HEK293 (cell line): ENCODE measurements around the gene EMILIN1.

Source experiments
- CTCF ChIA-PET: fragments of 350-600 bp; formaldehyde crosslinking; extraction: SDS; loops from one replicate; lab custom pipeline; 2021; ENCODE audit warnings: antibody characterized with exemption; lab: Yijun Ruan, JAX
- POLR2A ChIA-PET: fragments of 300-600 bp; formaldehyde crosslinking; extraction: SDS; loops from one replicate; lab custom pipeline; 2020; ENCODE audit warnings: antibody characterized with exemption, inconsistent platforms; lab: Yijun Ruan, JAX
- H3K27ac ChIP-seq: fragments of 200-500 bp; sonication (Bioruptor generic); 2 replicates; pipeline ENCODE4 v1.5.1; 2014; ENCODE audit warnings: low read depth, low read length, control low read depth, inconsistent platforms; ENCODE audit errors: extremely low read depth
- H3K36me3 ChIP-seq, 2 experiments: fragments of 200-500 bp in 1 of 2; sonication (Bioruptor generic) in 1 of 2; 1 replicate in 1 of 2; 2 replicates in 1 of 2; pipeline ENCODE4 v1.5.1; 2014 to 2017; ENCODE audit warnings: inconsistent platforms in 2 of 2, low read length in 2 of 2; ENCODE audit not compliant: control insufficient read depth in 2 of 2, insufficient read depth in 1 of 2
- H3K4me1 ChIP-seq: fragments of 200-500 bp; sonication (Bioruptor generic); 2 replicates; pipeline ENCODE4 v1.5.1; 2014; ENCODE audit warnings: mild to moderate bottlenecking, low read length, inconsistent platforms; ENCODE audit not compliant: control insufficient read depth, insufficient read depth
- H3K4me3 ChIP-seq: 2 replicates; pipeline ENCODE4 v1.5.1; 2011; ENCODE audit warnings: low read depth, mild to moderate bottlenecking, control low read depth, low read length, moderate library complexity
- H3K9me3 ChIP-seq: fragments of 200-500 bp; sonication (Bioruptor generic); 2 replicates; pipeline ENCODE4 v1.5.1; 2014; ENCODE audit warnings: low read depth, low read length, inconsistent platforms; ENCODE audit not compliant: control insufficient read depth, insufficient read depth
- GLIS1 ChIP-seq: fragments of 450-650 bp; formaldehyde crosslinking; IDR thresholded peaks from 2 replicates; pipeline ENCODE4 v1.5.1; 2016; ENCODE audit warnings: missing biosample characterization, missing genetic modification characterization
- GLIS2 ChIP-seq: fragments of 450-650 bp; formaldehyde crosslinking; IDR thresholded peaks from 2 replicates; pipeline ENCODE4 v1.5.1; 2016; ENCODE audit warnings: missing biosample characterization, missing genetic modification characterization
- REPIN1 ChIP-seq: fragments of 450-650 bp; formaldehyde crosslinking; IDR thresholded peaks from 2 replicates; pipeline ENCODE4 v1.5.1; 2017; ENCODE audit warnings: missing biosample characterization, missing genetic modification characterization, low read depth
- SETDB1 ChIP-seq: IDR thresholded peaks from one replicate; pipeline ENCODE4 v1.6.1; 2017; ENCODE audit warnings: mild to moderate bottlenecking, low read length, moderate library complexity, mixed read lengths; ENCODE audit not compliant: insufficient read length
- SP7 ChIP-seq: fragments of 450-650 bp; formaldehyde crosslinking; IDR thresholded peaks from 2 replicates; pipeline ENCODE4 v1.5.1; 2016; ENCODE audit warnings: missing biosample characterization, missing genetic modification characterization
- ZBTB17 ChIP-seq: fragments of 450-650 bp; formaldehyde crosslinking; IDR thresholded peaks from 2 replicates; pipeline ENCODE4 v1.5.1; 2016; ENCODE audit warnings: missing biosample characterization, missing genetic modification characterization
- ZBTB48 ChIP-seq: fragments of 450-650 bp; formaldehyde crosslinking; IDR thresholded peaks from 2 replicates; pipeline ENCODE4 v1.5.1; 2016; ENCODE audit warnings: missing biosample characterization, missing genetic modification characterization
- ZFP69B ChIP-seq: fragments of 450-650 bp; formaldehyde crosslinking; IDR thresholded peaks from 2 replicates; pipeline ENCODE4 v1.5.1; 2016; ENCODE audit warnings: missing biosample characterization, missing genetic modification characterization
- ZNF155 ChIP-seq: fragments of 450-650 bp; formaldehyde crosslinking; IDR thresholded peaks from 2 replicates; pipeline ENCODE4 v1.5.1; 2016; ENCODE audit warnings: missing biosample characterization, missing genetic modification characterization
- ZNF202 ChIP-seq: fragments of 450-650 bp; formaldehyde crosslinking; IDR thresholded peaks from 2 replicates; pipeline ENCODE4 v1.5.1; 2016; ENCODE audit warnings: missing biosample characterization, missing genetic modification characterization, borderline replicate concordance
- ZNF214 ChIP-seq: fragments of 450-650 bp; formaldehyde crosslinking; IDR thresholded peaks from 2 replicates; pipeline ENCODE4 v1.5.1; 2017; ENCODE audit warnings: missing biosample characterization, mild to moderate bottlenecking, missing genetic modification characterization, borderline replicate concordance
- ZNF24 ChIP-seq: fragments of 450-650 bp; formaldehyde crosslinking; IDR thresholded peaks from 2 replicates; pipeline ENCODE4 v1.5.1; 2016; ENCODE audit warnings: missing biosample characterization, missing genetic modification characterization
- ZNF274 ChIP-seq, 2 experiments: fragments of 200-500 bp in 1 of 2; fragments of 450-650 bp in 1 of 2; sonication (Bioruptor generic) in 1 of 2; formaldehyde crosslinking in 1 of 2; IDR thresholded peaks; 2 replicates each; pipeline versions ENCODE4 v1.5.1 to v1.6.1; 2014 to 2016; ENCODE audit warnings: borderline replicate concordance in 1 of 2, inconsistent platforms in 1 of 2, low read length in 1 of 2, missing biosample characterization in 1 of 2, missing genetic modification characterization in 1 of 2
- ZNF292 ChIP-seq: fragments of 450-650 bp; formaldehyde crosslinking; IDR thresholded peaks from 2 replicates; pipeline ENCODE4 v1.5.1; 2016; ENCODE audit warnings: low read depth, missing biosample characterization, missing genetic modification characterization, borderline replicate concordance
- ZNF311 ChIP-seq: fragments of 450-650 bp; formaldehyde crosslinking; IDR thresholded peaks from 2 replicates; pipeline ENCODE4 v1.5.1; 2017; ENCODE audit warnings: missing biosample characterization, missing genetic modification characterization, borderline replicate concordance
- ZNF335 ChIP-seq: fragments of 450-650 bp; formaldehyde crosslinking; conservative IDR thresholded peaks from 2 replicates; pipeline ENCODE4 v1.5.1; 2016; ENCODE audit warnings: missing biosample characterization, missing genetic modification characterization
- ZNF510 ChIP-seq: fragments of 450-650 bp; formaldehyde crosslinking; IDR thresholded peaks from 2 replicates; pipeline ENCODE4 v1.5.1; 2018; ENCODE audit warnings: mild to moderate bottlenecking, missing genetic modification characterization, missing biosample characterization; ENCODE audit not compliant: insufficient replicate concordance
- ZNF529 ChIP-seq: fragments of 450-650 bp; formaldehyde crosslinking; IDR thresholded peaks from 2 replicates; pipeline ENCODE4 v1.5.1; 2017; ENCODE audit warnings: missing genetic modification characterization, missing biosample characterization; ENCODE audit not compliant: insufficient replicate concordance
- ZNF548 ChIP-seq: fragments of 450-650 bp; formaldehyde crosslinking; IDR thresholded peaks from 2 replicates; pipeline ENCODE4 v1.5.1; 2016; ENCODE audit warnings: missing biosample characterization, missing genetic modification characterization
- ZNF596 ChIP-seq: fragments of 450-650 bp; IDR thresholded peaks from 2 replicates; pipeline ENCODE4 v1.5.0; 2018; ENCODE audit warnings: missing biosample characterization, mild to moderate bottlenecking, missing genetic modification characterization, moderate library complexity
- ZNF76 ChIP-seq: fragments of 450-650 bp; formaldehyde crosslinking; IDR thresholded peaks from 2 replicates; pipeline ENCODE4; 2016; ENCODE audit warnings: low read depth, missing biosample characterization, missing genetic modification characterization, borderline replicate concordance
- ZSCAN23 ChIP-seq: fragments of 450-650 bp; formaldehyde crosslinking; IDR thresholded peaks from 2 replicates; pipeline ENCODE4 v1.5.1; 2016; ENCODE audit warnings: missing biosample characterization, missing genetic modification characterization
- TF ChIP-seq, protein P1 (sequence below): fragments of 450-650 bp; formaldehyde crosslinking; IDR thresholded peaks from 2 replicates; pipeline ENCODE4 v1.5.1; 2016; ENCODE audit warnings: missing biosample characterization, missing genetic modification characterization
- TF ChIP-seq, protein P2 (sequence below): fragments of 450-650 bp; formaldehyde crosslinking; IDR thresholded peaks from 2 replicates; pipeline ENCODE4 v1.5.1; 2016; ENCODE audit warnings: missing biosample characterization, missing genetic modification characterization
- TF ChIP-seq, protein P3 (sequence below): fragments of 450-650 bp; IDR thresholded peaks from 2 replicates; pipeline ENCODE4 v1.5.1; 2018; ENCODE audit warnings: missing biosample characterization, mild to moderate bottlenecking, missing genetic modification characterization
- TF ChIP-seq, protein P4 (sequence below): fragments of 450-650 bp; formaldehyde crosslinking; IDR thresholded peaks from 2 replicates; pipeline ENCODE4; 2016; ENCODE audit warnings: missing biosample characterization, missing genetic modification characterization

EMILIN1 gene

DNA sequence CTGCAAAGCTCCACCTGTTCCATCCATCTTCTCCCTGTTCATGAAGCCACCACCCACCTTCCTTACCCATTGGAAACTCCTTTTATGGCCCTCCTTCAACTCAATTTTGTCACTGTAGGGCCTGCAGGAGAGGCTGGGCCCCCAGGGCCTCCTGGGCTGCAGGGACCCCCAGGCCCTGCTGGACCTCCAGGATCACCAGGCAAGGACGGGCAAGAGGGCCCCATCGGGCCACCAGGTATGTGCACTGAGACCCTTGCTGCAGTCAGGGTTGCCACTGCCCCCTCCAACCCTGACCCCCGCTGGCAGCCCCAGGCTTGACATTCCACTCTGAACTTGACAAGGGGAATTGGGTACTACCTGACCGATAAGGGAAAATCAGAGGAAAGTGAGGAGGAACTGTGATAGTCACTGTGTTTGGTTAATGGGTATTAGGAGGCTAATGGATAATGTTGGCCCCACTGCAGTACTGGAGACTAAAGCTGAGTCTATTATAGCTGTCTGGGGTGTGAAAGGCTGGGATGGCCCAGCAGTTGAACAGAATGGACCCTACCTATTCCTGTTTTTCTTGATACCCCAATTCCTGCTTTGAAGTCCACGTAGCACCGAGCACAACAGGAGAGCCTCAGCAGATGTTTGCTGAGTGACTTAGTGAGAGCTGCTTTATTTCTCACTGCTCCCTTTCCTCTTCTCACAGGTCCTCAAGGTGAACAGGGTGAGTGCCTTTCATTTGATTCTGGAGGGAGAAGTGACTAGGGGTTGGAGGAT lies 6.1 kb downstream of the EMILIN1 start:
- CTCF ChIA-PET: interaction anchor here (0.7 to 2.9 kb wide), 6 partner anchors 9 to 196 kb away, joined by 3 to 11 read pairs (median 3); no protein-coding TSS in a partner anchor
- Histone ChIP-seq H3K4me1 (peaks cover 8% of the 10 kb centered on the region), H3K36me3 (peaks cover 0 to 7% of the 10 kb centered on the region in 2 experiments; a peak in 1 of 3 replicates)
- TF ChIP-seq ZSCAN23 (tag by site-specific recombination) (no peak), GLIS2 (peak; percentile 42; the same call in 1 of the 2 replicates), SP7 (no peak), ZNF292 (tag by site-specific recombination) (no peak), ZBTB48 (tag by site-specific recombination) (peak; percentile 19; the same call in 1 of the 2 replicates), ZNF510 (tag by site-specific recombination) (no peak), ZNF596 (tag by site-specific recombination) (no peak), ZNF214 (no peak)
- TF ChIP-seq, protein P1, sequence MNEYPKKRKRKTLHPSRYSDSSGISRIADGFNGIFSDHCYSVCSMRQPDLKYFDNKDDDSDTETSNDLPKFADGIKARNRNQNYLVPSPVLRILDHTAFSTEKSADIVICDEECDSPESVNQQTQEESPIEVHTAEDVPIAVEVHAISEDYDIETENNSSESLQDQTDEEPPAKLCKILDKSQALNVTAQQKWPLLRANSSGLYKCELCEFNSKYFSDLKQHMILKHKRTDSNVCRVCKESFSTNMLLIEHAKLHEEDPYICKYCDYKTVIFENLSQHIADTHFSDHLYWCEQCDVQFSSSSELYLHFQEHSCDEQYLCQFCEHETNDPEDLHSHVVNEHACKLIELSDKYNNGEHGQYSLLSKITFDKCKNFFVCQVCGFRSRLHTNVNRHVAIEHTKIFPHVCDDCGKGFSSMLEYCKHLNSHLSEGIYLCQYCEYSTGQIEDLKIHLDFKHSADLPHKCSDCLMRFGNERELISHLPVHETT (tag by site-specific recombination): no peak
- TF ChIP-seq, all 188 proteins: peak for 2
- POLR2A ChIA-PET: interaction anchor here (0.6 to 4.1 kb wide), 3 partner anchors 12 to 68 kb away, joined by 4 to 45 read pairs (median 7); partner anchors contain the start of gene OST4
- Histone ChIP-seq H3K27ac (no peak overlapping the region), H3K9me3 (no peaks in the 10 kb centered on the region), H3K4me3 (no peak overlapping the region)

DNA sequence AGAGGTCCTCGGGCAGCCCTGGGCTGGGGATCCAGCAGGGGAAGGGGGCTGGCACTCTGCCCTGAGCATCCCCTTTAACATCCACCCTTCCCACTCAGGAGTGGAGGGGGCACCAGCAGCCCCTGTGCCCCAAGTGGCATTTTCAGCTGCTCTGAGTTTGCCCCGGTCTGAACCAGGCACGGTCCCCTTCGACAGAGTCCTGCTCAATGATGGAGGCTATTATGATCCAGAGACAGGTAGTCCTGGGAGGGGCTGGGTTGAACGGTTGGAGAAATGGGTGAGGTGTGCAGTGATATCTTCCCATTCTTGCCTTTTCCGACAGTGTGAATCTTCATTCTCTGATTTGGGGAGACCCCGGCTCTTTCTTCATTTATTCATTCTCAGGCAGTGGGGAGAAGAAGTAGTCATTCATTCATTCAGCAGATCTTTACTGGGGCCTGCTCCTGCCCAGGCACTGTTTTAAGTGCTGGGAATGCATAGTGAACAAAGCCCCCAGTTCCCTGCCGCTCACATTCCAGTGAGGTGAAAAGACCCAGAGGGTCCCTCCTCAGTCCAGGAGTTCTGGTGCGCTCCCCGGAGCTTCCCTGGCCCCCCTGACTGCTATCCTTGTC lies 6.8 kb downstream of the EMILIN1 start:
- Histone ChIP-seq H3K36me3 (peaks cover 0 to 7% of the 10 kb centered on the region in 2 experiments; a peak in 1 of 3 replicates), H3K27ac (no peak overlapping the region; the same call in 1 of the 2 replicates), H3K4me1 (peaks cover 8% of the 10 kb centered on the region), H3K4me3 (no peak overlapping the region), H3K9me3 (no peaks in the 10 kb centered on the region)
- TF ChIP-seq ZBTB17 (tag by site-specific recombination) (no peak), ZNF274 (IDR thresholded peaks at IDR 0.05; ENCODE audit: low read length) (no peak), ZNF274 (tag by site-specific recombination; IDR thresholded peaks at IDR 0.05; ENCODE audit: borderline replicate concordance) (no peak), ZNF311 (tag by site-specific recombination) (no peak), SETDB1 (no peak), ZNF155 (tag by site-specific recombination) (no peak), ZNF548 (no peak), ZNF335 (tag by site-specific recombination) (no peak), ZNF24 (peak; percentile 53; the same call in 1 of the 2 replicates), GLIS1 (tag by site-specific recombination) (peak; percentile 83; the same call in 1 of the 2 replicates), ZFP69B (tag by site-specific recombination) (no peak), ZNF76 (tag by site-specific recombination) (no peak), ZNF529 (tag by site-specific recombination) (no peak), REPIN1 (tag by site-specific recombination) (no peak), ZNF202 (tag by site-specific recombination) (no peak)
- TF ChIP-seq, protein P2, sequence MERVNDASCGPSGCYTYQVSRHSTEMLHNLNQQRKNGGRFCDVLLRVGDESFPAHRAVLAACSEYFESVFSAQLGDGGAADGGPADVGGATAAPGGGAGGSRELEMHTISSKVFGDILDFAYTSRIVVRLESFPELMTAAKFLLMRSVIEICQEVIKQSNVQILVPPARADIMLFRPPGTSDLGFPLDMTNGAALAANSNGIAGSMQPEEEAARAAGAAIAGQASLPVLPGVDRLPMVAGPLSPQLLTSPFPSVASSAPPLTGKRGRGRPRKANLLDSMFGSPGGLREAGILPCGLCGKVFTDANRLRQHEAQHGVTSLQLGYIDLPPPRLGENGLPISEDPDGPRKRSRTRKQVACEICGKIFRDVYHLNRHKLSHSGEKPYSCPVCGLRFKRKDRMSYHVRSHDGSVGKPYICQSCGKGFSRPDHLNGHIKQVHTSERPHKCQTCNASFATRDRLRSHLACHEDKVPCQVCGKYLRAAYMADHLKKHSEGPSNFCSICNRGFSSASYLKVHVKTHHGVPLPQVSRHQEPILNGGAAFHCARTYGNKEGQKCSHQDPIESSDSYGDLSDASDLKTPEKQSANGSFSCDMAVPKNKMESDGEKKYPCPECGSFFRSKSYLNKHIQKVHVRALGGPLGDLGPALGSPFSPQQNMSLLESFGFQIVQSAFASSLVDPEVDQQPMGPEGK (tag by site-specific recombination): no peak; the same call in 1 of the 2 replicates
- TF ChIP-seq, protein P3, sequence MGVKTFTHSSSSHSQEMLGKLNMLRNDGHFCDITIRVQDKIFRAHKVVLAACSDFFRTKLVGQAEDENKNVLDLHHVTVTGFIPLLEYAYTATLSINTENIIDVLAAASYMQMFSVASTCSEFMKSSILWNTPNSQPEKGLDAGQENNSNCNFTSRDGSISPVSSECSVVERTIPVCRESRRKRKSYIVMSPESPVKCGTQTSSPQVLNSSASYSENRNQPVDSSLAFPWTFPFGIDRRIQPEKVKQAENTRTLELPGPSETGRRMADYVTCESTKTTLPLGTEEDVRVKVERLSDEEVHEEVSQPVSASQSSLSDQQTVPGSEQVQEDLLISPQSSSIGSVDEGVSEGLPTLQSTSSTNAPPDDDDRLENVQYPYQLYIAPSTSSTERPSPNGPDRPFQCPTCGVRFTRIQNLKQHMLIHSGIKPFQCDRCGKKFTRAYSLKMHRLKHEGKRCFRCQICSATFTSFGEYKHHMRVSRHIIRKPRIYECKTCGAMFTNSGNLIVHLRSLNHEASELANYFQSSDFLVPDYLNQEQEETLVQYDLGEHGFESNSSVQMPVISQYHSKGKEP (tag by site-specific recombination): no peak
- TF ChIP-seq, protein P4, sequence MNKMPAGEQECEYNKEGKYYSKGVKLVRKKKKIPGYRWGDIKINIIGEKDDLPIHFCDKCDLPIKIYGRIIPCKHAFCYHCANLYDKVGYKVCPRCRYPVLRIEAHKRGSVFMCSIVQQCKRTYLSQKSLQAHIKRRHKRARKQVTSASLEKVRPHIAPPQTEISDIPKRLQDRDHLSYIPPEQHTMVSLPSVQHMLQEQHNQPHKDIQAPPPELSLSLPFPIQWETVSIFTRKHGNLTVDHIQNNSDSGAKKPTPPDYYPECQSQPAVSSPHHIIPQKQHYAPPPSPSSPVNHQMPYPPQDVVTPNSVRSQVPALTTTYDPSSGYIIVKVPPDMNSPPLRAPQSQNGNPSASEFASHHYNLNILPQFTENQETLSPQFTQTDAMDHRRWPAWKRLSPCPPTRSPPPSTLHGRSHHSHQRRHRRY (tag by site-specific recombination): no peak
- TF ChIP-seq, all 188 proteins: peak for 2
- ChIA-PET CTCF (interaction anchor here (0.7 to 3.3 kb wide), 6 partner anchors 8 to 133 kb away, joined by 3 to 44 read pairs (median 4); no protein-coding TSS in a partner anchor), POLR2A (interaction anchor here (0.8 to 1.5 kb wide), 3 partner anchors 11 to 35 kb away, joined by 3 to 5 read pairs (median 4); partner anchors contain the start of gene OST4)
